K562 (cell line): Measurements from ENCODE around the gene IBTK. TPM values are rescaled to one million over a fixed set of nuclear protein-coding genes. Genes with fewer than 3 reads are reported as not detected.

Experiments used
- BCOR ChIP-seq: fragments of 450-650 bp; IDR thresholded peaks from 2 replicates; pipeline ENCODE4 v1.6.1; 2016
- CEBPZ ChIP-seq: fragments of 150-350 bp; IDR thresholded peaks from 2 replicates; pipeline ENCODE4 v1.6.1; 2014; ENCODE audit warnings: low read depth, mild to moderate bottlenecking, low read length, borderline replicate concordance
- CREB3L1 ChIP-seq: fragments of 450-650 bp; IDR thresholded peaks from 2 replicates; pipeline ENCODE4 v1.6.1; 2014; ENCODE audit warnings: low read depth, mild to moderate bottlenecking, moderate library complexity, borderline replicate concordance
- EP300 ChIP-seq: IDR thresholded peaks from 2 replicates; pipeline ENCODE4 v1.6.1; 2012; ENCODE audit warnings: low read length, improper control_type of control experiment
- HDAC1 ChIP-seq, 2 experiments: fragments of 450-650 bp; IDR thresholded peaks; 2 replicates each; pipeline ENCODE4 v1.6.1; 2016 to 2017; ENCODE audit warnings: inconsistent platforms in 1 of 2, mild to moderate bottlenecking in 1 of 2, moderate library complexity in 1 of 2
- MCM5 ChIP-seq: fragments of 450-650 bp; IDR thresholded peaks from 2 replicates; pipeline ENCODE4 v1.6.1; 2016; ENCODE audit warnings: low read depth
- MTA2 ChIP-seq: fragments of 450-650 bp; IDR thresholded peaks from 2 replicates; pipeline ENCODE4 v1.6.1; 2016; ENCODE audit warnings: low read depth
- NELFE ChIP-seq: IDR thresholded peaks from 2 replicates; pipeline ENCODE4 v1.6.1; 2011; ENCODE audit warnings: mild to moderate bottlenecking; ENCODE audit not compliant: insufficient read depth, insufficient read length
- NFATC3 ChIP-seq: fragments of 450-650 bp; IDR thresholded peaks from 2 replicates; pipeline ENCODE4 v1.6.1; 2017; ENCODE audit warnings: mild to moderate bottlenecking
- PHF20 ChIP-seq: fragments of 450-650 bp; IDR thresholded peaks from 2 replicates; pipeline ENCODE4 v1.6.1; 2018; ENCODE audit not compliant: partially characterized antibody
- RCOR1 ChIP-seq, 2 experiments: IDR thresholded peaks; 2 replicates each; pipeline ENCODE4 v1.6.1; 2012; ENCODE audit warnings: low read depth in 2 of 2, low read length in 2 of 2, borderline replicate concordance in 1 of 2, improper control_type of control experiment in 1 of 2
- SFPQ ChIP-seq: fragments of 200-400 bp; formaldehyde crosslinking; IDR thresholded peaks from 2 replicates; pipeline ENCODE4 v1.6.1; 2017; ENCODE audit warnings: mild to moderate bottlenecking, low read depth, low read length, moderate library complexity
- SNIP1 ChIP-seq: fragments of 450-650 bp; IDR thresholded peaks from 2 replicates; pipeline ENCODE4 v1.7.1; 2017; ENCODE audit warnings: low read depth, mild to moderate bottlenecking
- SRSF3 ChIP-seq: fragments of 200-400 bp; formaldehyde crosslinking; IDR thresholded peaks from 2 replicates; pipeline ENCODE4 v1.6.1; 2016; ENCODE audit warnings: mild to moderate bottlenecking, low read length, moderate library complexity; ENCODE audit not compliant: insufficient read depth
- TAL1 ChIP-seq: fragments of 450-650 bp; IDR thresholded peaks from 2 replicates; pipeline ENCODE4 v1.6.1; 2016; ENCODE audit warnings: mild to moderate bottlenecking
- TEAD2 ChIP-seq: fragments of 450-650 bp; IDR thresholded peaks from 2 replicates; pipeline ENCODE4 v1.6.1; 2016; ENCODE audit warnings: missing genetic modification characterization, control low read depth, missing compliant biosample characterization
- ZBTB5 ChIP-seq: fragments of 450-650 bp; IDR thresholded peaks from 2 replicates; pipeline ENCODE4 v1.6.1; 2017; ENCODE audit warnings: antibody characterized with exemption
- ZNF140 ChIP-seq: fragments of 250-450 bp; sonication (Bioruptor Pico); IDR thresholded peaks from 2 replicates; pipeline ENCODE4 v1.8.0; 2021; ENCODE audit warnings: moderate library complexity, mild to moderate bottlenecking, inconsistent platforms
- ZNF212 ChIP-seq: fragments of 450-650 bp; formaldehyde crosslinking; IDR thresholded peaks from 2 replicates; pipeline ENCODE4 v1.4.0; 2020; ENCODE audit warnings: mild to moderate bottlenecking
- ZNF239 ChIP-seq: fragments of 250-450 bp; sonication (Bioruptor Pico); IDR thresholded peaks from 2 replicates; pipeline ENCODE4 v1.4.0; 2020; ENCODE audit warnings: mild to moderate bottlenecking
- ZNF311 ChIP-seq: fragments of 250-450 bp; sonication (Bioruptor Pico); IDR thresholded peaks from 2 replicates; pipeline ENCODE4 v1.4.0; 2020; ENCODE audit warnings: mild to moderate bottlenecking, moderate library complexity
- ZZZ3 ChIP-seq: fragments of 450-650 bp; IDR thresholded peaks from 2 replicates; pipeline ENCODE4 v1.6.1; 2016; ENCODE audit warnings: antibody characterized with exemption, mild to moderate bottlenecking, moderate library complexity
- polyA plus RNA-seq, 8 experiments: library from polyadenylated mRNA; depleted of rRNA in 4 of 8; stranded (reverse) in 5 of 8; unstranded in 3 of 8; fragments of >200 nt; fragmentation: Nextera tagmentation in 2 of 8; fragmentation: Illumina TruSeq in 1 of 8; extraction: Ambion mirVana in 2 of 8; extraction: Trizol in 1 of 8; gene quantifications; 2 replicates each; pipeline versions ENCODE4 v1.2.1 to v1.2.3, GENCODE V29; 2011 to 2014; ENCODE audit warnings: inconsistent platforms in 1 of 8, missing spikeins in 1 of 8
- total RNA-seq, 7 experiments: library from RNA; depleted of rRNA in 6 of 7; stranded (reverse); fragments of >200 nt in 6 of 7; fragmentation: Illumina TruSeq in 2 of 7; extraction: Trizol in 2 of 7; gene quantifications; 2 replicates each; pipeline versions ENCODE4 v1.2.1 to v1.2.3, GENCODE V29; 2011 to 2021; ENCODE audit warnings: low replicate concordance in 1 of 7

Gene IBTK
- total and polyA plus RNA-seq, 9 of the 15 experiments (the other 6 are each of a cell fraction or from before 2014, with no cell fraction given) = 13.2 to 36.4 (median 21.8) TPM

DNA sequence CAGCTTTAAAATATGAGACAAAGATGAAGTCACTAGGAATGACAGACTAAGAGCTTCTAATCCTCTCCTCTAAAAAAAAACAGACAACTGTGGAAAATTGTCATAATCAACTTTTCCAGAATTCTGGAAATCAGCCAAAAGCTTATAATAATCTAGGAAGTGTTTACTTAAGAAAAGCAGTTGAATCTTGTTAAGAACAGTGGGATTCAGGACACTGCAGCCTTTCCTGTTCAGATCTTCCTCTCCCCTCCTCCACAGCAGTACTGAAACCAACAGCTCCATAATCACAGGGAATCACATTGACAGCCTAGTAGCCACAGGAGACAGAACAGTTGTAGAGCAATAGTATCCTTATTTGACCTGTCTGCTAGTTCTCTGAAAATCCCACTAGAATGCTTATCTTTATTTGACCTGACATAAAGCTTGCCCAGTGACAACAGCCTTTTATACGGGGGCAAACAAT lies 41.6 kb downstream of the IBTK start (continued):
- TF ChIP-seq CEBPZ (no peak), MTA2 (peak; percentile 76), CREB3L1 (no peak), MCM5 (no peak), SNIP1 (no peak), ZNF311 (CRISPR knock-in tag) (no peak), NELFE (no peak), ZNF239 (CRISPR knock-in tag) (no peak), SFPQ (no peak), RCOR1 (IDR thresholded peaks at IDR 0.05; ENCODE audit: borderline replicate concordance in 1 of 2, low read depth in 2 of 2, low read length in 2 of 2) (peak in 1 of 2 experiments; percentile 91; a peak in 2 of 4 replicates), BCOR (no peak), ZBTB5 (no peak), ZZZ3 (no peak), ZNF212 (CRISPR knock-in tag) (no peak), PHF20 (no peak), TEAD2 (no peak), SRSF3 (no peak), ZNF140 (CRISPR knock-in tag) (no peak), HDAC1 (IDR thresholded peaks at IDR 0.05) (peak in 1 of 2 experiments; percentile 55; a peak in 1 of 4 replicates), TAL1 (peak; percentile 88), NFATC3 (no peak), EP300 (peak; percentile 97)
